HG02884 (cell line): ENCODE data around the gene TNNC2.
"Not testable (repeated sequence)": the region's sequence is repeated elsewhere in the genome, so short reads cannot be mapped to it uniquely, and the experiment has no call there.

Experiments
- ATAC-seq: cut with Tn5 transposase; IDR thresholded peaks from one replicate; pipeline ENCODE4 v1.9.1; 2021; ENCODE audit warnings: mild to moderate bottlenecking, moderate library complexity; ENCODE audit not compliant: unreplicated experiment

The TNNC2 gene

DNA sequence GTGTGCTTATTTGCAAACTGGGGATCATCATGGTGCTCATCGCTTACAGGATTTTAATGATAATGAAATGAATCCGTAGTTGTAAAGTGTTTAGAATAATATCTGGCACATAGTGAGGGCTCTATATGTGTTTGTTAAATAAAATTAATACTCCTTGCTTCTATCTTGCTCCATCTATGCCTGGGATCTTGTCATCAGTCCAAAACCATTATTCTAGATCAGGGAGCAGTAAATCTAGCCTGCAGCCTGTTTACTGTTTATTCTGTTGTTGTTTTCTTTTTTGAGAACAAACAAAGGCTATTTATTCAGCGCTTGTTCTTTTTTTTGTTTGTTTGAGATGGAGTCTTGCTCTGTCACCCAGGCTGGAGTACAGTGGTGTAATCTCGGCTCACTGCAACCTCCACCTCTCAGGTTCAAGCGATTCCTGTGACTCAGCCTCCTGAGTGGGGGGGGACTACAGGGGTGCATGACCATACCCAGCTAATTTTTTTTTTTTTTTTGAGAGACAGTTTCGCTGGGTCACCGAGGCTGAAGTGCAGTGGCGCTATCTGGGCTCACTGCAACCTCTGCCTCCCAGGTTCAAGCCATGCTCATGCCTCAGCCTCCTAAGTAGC is 22.0 kb upstream of the TNNC2 start:
- ATAC-seq, result no peak

DNA sequence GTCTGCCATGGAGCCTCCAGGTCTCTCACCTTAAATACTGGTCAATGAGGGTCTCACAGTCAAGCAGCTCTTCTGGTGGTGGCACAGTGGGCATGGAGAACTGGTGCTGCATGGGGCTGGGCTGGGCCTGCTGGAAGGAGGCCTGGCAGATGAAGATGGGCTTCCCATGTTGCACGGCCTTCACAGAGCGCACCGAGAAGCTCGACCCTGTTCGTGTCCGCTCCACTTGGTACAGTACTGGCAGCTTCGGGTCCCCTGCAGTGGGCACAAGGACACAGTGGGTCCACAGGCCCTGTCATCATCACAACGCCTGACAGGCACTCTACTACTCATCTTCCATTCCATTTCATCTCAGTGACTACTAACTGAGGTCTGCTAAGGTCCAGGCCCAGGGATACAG is 21.3 kb upstream of the TNNC2 start:
- ATAC-seq, result no peak

DNA sequence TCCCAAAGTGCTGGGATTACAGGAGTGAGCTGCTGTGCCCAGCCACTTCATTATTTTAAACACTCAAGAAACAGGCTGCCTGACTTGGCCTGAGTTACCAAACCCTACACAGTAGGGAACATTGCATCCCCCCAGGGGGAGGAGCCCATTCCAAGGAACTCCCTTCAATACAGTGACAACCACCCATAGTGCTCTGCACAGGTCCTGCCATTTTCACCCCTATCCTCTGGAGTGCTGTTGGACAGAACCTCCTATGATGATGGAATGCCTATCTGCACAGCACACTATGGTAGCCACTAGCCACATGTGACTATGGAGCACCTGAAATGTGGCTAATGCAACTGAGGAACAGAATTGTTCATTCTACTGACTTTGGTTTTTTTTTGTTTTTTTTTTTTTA is 18.3 kb upstream of the TNNC2 start:
- ATAC-seq, result no peak

DNA sequence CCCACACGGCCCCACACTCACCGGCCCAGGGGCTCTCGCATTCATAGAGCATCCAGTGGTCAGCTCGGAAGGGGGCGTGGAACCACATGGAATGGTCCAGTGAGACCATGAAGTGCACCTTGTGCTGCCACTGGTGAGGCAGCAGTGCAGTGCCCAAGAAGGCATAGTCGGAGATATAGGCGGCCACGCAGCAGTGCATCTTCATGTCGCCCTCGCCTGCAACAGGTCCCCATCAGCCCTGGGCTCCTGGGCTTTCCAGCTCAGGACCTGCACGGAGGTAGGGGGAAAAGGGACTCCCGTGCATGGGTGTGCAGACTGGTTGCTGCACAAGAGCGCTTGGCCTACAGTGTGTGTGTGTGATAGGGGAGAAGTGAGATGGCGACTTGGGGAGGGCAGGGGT is 16.4 kb upstream of the TNNC2 start:
- no peak for ATAC-seq

DNA sequence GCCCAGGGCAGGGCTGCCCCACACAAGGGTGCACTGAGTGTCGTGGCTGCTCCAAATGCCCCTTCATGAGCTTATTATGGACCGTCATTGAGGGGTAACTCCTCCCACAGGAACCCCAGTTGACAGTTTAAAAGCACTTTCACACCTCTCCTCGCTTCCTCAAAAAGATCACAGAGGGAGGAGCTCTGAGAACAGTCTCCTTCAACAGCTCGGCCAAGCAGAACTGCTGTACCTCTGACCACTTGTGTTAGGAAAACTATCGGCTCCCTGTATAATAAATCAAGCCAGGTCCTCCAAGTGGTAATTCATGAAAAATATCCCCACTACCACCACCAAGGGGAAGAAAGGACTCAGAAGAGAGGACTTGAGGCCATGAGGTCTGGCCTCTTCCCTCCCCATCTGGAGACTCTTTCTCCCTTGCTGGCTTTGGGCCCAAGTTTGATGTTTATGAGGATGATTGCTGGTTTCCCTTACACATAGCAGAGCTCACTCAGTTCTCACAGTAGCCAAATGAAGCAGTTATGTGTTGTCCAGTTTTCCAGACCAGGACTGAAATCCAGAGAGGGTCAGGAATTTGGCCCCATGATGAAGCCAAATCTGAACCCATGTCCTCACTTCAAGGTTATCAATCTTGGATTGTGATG is 15.2 kb upstream of the TNNC2 start:
- no peak for ATAC-seq

DNA sequence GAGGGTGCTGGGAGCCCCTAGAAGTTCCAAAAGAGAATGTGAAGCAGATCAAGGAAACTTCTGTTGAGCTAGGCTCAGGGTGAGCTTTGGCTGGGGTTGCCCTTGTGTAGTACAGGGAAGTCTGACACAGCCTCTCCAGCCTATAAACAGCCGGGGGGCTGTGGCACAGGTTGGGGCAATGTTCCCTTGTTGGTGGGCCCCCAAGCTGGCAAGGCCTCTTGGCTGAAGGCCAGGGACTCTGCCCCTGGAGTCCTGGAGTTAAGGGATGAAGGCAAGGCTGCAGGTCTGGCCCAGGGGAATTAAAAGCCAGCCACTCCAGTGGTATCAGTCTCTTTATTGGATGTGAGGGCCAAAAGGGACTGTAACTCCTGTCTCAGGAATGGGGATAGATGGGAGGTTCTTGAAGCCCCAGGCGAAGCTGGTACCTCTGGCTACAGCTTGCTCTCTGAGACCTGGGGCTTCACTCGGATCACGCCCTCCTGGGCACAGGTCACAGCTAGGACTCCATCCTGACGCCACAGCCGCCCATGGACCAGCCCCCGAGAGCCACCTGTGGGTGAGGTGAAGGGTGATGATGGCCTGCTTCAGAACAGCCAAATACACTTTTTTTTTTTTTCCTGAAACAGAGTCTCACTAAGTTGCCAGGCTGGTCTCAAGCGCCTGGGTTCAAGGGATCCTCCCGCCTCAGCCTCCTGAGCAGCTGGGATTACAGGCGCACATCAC is 14.5 kb upstream of the TNNC2 start:
- ATAC-seq, result no peak

DNA sequence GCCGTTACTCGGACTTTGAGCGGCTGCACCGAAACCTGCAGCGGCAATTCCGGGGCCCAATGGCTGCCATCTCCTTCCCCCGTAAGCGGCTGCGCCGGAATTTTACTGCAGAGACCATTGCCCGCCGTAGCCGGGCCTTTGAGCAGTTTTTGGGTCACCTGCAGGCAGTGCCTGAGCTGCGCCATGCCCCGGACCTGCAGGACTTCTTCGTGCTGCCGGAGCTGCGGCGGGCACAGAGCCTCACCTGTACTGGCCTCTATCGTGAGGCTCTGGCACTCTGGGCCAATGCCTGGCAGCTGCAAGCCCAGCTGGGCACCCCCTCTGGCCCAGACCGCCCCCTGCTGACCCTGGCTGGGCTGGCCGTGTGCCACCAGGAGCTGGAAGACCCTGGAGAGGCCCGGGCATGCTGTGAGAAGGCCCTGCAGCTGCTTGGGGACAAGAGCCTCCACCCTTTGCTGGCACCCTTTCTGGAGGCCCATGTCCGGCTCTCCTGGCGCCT is 13.6 kb upstream of the TNNC2 start:
- ATAC-seq, result no peak

DNA sequence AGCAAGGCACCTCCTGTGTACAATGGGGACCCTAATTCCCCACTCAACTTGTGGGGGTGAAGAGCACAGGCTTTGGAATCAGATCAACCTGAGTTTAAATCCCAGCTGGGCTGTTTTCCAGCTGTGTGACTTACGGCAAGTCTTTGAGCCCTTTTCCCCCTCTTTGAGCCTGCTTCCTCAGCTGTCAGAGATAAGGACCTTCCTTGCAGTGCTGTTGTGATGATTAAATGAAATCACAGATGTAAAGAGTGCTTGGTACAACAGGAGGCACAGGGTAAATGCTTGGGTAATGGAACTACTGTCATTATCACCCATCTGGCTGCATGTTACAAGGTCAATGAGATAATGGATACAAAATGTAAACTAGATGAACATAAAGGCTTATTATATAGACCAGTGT is 9.7 kb upstream of the TNNC2 start:
- ATAC-seq, result no peak

DNA sequence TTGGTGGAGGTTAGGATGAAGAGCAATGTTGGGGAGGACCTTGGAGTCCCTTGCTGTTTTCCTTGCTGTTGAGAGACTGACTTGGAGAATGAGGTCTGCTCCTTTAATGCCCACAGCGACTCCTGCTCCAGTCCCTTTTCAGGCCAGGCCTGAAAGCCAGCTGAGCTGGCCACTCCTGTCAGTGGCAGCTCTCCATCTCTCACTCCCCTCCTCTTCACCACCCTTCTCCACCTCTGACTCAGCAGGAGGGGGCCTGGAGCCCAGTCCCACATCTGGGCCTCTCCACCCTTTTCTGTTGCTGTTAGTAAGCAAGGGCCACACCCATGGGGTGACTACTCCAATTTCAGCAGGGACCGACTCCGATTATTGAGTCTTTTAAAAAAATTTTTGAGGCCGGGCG is 8.7 kb upstream of the TNNC2 start:
- no peak for ATAC-seq

DNA sequence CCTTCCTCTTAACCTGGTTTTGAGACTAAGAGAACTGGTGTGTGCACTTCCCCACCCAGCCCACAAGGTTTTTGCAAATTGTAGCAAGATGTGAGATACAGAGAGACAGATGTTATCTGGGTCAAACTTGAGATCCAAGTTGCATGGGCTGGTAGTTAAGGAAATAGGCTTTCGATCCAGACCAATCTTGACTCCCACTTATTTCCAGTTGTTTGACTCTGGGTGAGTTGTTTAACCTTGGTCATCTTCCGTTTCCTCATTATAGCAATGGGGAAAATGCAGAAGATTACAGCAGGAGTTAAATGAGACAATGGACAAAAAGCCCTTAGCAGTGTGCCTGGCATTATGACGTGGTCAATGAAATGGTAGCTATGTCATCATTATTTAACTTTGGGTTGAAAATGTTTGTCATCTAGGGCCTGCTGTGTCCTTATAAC is 8.2 kb upstream of the TNNC2 start:
- no peak for ATAC-seq

DNA sequence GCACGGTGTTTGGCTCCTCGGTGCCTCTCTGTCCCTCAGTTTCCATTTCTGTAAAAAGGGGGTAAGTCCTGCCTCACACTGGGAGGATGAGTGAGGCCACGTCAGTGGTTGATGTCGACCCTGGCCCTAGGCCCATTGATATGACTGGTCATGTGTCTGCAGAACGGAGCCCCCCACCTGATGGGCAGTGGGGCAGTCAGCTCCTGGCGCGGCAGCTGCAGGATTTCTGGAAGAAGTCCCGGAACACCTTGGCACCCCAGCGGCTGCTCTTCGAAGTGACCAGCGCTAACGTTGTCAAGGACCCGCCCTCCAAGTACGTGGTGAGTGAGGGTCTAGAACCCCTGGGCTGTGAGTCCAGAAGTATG is 7.7 kb upstream of the TNNC2 start:
- ATAC-seq, result no peak

DNA sequence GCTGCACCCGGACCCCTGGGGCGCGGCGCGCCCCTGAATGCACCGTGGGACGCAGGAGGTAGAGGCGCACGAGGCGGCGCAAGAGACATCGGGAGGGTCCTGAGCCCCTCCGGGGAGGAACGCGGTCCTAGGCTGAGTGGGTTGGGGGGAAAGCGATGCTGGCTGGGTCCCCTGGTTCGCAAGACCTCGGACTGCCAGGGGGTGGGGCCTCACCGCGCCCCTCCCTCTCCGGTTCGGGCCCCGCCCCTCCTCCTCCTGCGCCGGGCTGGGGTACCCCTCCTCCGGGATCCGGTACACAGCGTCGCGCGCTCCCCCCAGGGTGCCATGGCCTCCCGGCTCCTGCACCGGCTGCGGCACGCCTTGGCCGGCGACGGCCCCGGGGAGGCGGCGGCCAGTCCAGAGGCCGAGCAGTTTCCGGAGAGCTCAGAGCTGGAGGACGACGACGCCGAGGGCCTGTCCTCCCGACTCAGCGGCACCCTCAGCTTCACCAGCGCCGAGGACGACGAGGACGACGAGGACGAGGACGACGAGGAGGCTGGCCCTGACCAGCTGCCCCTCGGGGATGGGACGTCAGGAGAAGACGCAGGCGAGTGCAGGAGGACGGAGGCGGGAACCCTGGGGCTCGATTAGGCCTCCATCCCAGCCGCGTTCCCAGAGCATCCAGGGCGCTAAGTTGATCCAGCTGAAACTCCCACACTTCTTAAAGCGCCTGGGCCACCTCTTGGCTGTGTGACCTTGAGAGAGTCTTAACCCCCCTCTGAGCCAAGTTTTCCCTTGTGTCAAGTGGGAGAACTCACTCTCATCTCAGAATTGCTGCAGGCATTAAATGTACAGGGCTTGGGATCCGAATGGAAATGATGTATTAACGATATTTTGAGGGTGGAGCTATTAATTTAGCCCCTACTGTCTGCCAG is 7.0 kb upstream of the TNNC2 start:
- no peak for ATAC-seq

DNA sequence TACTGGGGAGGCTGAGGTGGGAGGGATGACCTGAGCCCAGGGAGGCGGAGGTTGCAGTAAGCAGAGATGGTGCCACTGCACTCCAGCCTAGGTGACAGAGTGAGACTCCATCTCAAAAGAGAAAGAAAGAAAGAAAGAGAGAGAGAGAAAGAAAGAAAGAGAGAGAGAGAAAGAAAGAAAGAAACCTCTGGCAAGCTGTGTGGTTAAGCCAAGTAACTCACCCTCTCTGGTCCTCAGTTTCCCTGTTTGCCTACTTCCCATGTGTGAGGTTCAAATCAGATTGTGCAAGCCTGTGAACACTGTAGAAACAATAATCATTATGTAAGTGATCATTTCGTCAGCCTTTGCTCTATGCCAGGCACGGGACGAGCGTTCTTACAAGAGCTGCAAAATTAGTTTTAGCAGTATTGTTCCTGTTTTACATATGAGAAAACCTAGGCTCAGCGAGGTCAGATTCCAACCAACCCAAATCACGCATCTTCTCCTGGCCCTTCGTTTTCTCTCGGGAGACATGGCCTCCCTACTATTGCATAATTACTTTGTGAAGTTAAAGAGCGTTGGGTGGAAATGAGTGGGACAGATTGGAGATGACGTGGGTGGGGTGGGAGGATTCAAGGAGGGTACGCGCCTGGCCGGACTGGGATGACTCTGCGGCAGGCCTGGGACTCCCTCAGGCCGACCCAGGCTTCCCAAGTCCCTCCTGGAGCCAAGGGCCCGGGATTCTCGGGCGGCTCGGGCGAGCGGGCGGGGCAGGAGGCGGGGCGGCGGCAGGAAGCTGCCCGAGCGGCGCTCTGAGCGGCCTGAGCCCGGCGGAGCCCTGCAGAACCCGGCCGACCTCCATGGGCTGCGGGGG is 6.1 kb upstream of the TNNC2 start, which contains the start of gene SNX21:
Gene SNX21 (plus strand): TSS at position 770 of the 853 bp plus-strand sequence. CDS start 121 bp downstream, outside the sequence.
- ATAC-seq, result no peak

DNA sequence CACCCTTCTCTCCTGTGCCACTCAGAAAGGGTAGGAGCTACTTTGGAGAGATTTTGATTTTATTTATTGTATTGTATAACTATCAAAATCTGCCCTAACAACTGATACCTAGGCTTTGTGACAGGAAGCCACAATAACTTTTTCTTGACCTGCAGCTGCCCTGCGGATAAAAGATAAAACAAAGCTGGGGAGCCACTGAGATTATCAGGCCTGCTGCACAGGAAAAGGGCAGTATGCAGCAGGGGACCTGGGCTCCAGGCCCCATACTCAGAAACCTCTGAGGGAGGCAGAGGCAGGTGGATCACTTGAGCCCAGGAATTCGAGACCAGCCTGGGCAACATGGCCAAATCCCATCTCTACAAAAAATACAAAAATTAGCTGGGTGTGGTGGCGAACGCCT is 5.5 kb upstream of the TNNC2 start:
- ATAC-seq, result no peak

DNA sequence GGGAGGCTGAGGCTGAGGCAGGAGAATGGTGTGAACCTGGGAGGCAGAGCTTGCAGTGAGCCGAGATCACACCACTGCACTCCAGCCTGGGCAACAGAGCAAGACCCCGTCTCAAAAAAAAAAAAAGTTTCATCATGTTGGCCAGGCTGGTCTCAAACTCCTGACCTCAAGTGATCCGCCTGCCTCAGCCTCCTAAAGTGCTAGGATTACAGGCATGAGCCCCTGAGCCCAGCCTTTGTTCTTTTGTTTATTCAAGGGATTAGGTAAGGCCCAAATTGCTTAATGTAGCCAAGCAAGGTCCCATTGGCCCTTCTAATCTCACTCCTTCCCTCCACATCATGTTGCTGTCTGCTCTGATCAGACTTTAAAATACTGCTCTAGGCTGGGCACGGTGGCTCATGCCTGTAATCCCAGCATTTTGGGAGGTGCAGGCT is 2.6 kb upstream of the TNNC2 start:
- ATAC-seq, result not testable (repeated sequence)

DNA sequence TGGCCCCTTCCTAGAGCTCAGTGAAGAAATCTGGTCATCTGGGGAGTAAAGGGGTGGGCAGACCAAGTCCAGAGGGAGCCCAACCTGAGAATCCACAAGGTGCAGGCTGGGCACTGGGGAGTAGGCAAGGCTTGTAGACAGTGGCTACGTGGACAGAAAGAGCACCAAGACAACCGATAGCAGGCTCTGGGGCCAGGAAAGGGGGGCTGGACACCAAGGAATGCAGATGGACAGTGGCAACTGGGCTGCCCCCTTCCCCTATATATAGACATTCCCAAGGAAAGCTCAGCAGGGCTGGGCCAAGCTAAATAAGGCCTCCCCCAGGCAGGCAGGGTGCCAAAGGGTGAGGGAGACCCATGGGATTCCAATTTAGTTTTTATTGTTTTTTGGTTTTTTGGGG is 1.5 kb upstream of the TNNC2 start:
- ATAC-seq, result no peak

DNA sequence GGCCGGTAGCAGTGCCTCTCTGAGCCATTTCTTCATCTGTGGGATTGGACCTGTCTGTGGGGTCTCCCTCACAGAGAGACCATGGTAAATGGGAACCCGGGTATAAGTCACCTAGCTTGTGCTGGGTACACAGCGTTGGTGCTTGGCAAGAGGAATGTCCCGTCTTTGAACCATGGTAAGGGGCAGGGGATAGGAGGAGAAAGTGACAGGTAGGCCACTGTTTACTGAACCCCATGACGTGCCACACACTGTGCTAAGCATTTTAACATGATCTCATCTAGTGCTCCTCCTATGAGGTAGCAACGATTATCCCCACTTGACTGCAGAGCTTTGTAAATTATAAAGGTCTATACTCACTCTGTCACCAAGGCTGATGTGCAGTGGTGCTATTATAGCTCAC is 600 bp upstream of the TNNC2 start:
- no peak for ATAC-seq

DNA sequence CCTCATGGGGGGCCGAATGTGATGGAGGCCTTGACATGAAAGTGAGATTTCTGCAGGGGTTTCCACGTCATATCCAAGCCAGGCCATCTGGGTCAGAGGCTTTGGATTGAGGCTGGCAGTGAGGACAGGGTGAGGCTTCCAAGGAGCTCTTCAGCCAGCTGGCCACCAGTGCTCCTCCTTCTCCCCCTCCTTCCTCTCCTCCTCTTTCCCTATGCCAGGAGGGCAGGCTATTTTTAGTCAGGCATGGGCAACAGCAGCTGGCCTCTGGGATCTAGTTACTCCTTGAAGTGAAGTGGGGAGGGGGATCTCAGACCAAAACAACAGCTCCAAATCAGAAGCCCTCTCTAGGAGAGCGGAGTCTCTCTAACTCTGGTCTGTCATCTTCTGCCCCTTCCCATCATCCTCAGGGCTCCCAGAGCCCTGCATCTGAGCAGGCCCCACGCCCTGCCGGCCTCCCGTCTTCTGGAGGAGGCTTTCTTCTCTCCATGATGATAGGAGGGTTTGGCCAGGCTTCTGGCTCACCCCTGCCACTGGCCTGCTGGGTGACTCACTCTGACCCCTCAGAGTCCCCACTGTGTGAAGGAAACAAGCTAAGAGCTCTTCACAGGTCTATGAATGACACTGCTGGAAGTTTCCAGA is 612 bp downstream of the TNNC2 start:
- ATAC-seq, result no peak

DNA sequence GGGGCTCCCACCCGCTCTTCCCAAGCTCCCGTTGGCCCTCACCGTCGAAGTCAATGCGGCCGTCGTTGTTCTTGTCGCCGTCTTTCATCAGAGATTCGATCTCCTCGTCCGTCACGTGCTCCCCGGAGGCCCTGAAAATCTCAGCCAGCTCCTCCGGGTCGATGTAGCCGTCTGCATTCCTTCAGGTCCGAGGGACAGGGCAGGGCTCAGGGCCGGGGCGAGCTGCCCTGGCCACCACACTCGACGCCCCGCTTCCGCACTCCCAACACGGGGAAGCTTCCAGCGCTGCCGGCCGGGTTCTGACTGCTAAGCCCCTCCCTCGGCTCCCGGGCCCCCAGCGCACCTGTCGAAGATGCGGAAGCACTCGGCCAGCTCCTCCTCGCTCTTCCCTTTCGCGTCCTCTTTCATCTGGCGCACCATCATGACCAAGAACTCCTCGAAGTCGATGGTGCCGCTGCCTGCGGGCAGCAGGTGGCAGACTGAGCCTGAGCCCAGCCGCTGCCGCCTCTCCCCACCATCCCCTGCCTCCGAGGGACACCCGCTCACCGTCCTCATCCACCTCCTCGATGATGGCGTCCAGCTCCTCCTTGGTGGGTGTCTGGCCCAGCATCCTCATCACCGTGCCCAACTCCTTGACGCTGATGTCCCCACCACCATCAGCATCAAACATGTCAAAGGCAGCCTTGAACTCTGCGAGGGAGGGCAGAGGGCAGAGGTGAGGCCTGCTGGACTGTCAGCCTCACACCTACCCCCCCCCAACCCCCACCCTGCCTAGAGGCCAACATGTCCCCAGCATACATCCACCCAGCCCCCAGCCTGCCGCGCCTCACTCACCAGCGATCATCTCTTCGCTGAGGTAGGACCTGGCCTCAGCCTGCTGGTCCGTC is 2.9 kb downstream of the TNNC2 start:
- no peak for ATAC-seq
